Activated T-helper 1 cell treated with anti-CD3 and anti-CD28 coated beads, Interleukin-12 subunit alpha, Interleukin-12 subunit beta, Interleukin-2, Interleukin-4 antibody, amounts not matched to agents 30 ng/mL and 10 ng/mL and 1 ng/mL, durations not matched to agents 14 hours and 24 hours and 36 hours (primary cell): ENCODE measurements around the gene ORAI3. TPM values are rescaled to one million over a fixed set of nuclear protein-coding genes. Genes with fewer than 3 reads are reported as not detected.
A peak's percentile ranks its signal among the peaks of the same experiment; 100 is the strongest.

ENCODE experiments used
- DNase-seq: peaks from one replicate; pipeline ENCODE4 v3.0.0; 2021; ENCODE audit warnings: low spot score
- H3K27ac Mint-ChIP-seq: one replicate; pipeline ENCODE4 v1.8.0; 2021; ENCODE audit warnings: mild to moderate bottlenecking, mixed read lengths
- H3K27me3 Mint-ChIP-seq: one replicate; pipeline ENCODE4 v1.8.0; 2022; ENCODE audit warnings: mild to moderate bottlenecking, moderate library complexity, mixed read lengths; ENCODE audit not compliant: insufficient read depth
- H3K36me3 Mint-ChIP-seq: one replicate; pipeline ENCODE4 v1.8.0; 2021; ENCODE audit warnings: low read depth, mixed read lengths
- H3K4me1 Mint-ChIP-seq: one replicate; pipeline ENCODE4 v1.8.0; 2021; ENCODE audit warnings: low read depth, mixed read lengths
- H3K4me3 Mint-ChIP-seq: one replicate; pipeline ENCODE4 v1.8.0; 2021; ENCODE audit warnings: mild to moderate bottlenecking, moderate library complexity, mixed read lengths
- H3K9me3 Mint-ChIP-seq: one replicate; pipeline ENCODE4 v1.8.0; 2021; ENCODE audit warnings: mixed read lengths
- intact Hi-C: fragments of 100-400 bp; cut with micrococcal nuclease; formaldehyde crosslinking; loops from one replicate; pipeline ENCODE4 v1.15.1; 2024
- total RNA-seq: library from RNA; stranded (reverse); gene quantifications from 2 replicates; pipeline ENCODE4 v1.2.3, GENCODE V29; 2022

ORAI3 gene
- total RNA-seq, 1 donor from 2014 or later = 11.5 TPM

DNA sequence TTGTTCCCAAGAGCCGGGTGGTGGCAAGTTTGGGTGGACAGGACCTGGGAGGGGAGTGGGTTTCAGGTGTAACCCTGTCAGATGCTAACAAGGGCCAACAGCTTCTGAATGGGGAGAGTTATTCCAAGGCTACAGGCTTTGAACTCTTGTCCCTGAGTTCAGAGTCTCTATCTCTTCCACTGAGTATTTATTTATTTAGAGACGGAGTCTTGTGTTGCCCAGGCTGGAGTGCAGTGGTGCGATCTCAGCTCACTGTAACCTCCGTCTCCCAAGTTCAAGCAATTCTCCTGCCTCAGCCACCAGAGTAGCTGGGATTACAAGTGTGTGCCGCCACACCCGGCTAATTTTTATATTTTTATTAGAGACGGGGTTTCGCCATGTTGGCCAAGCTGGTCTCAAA, 6.1 kb downstream of the ORAI3 start:
- peaks cover 29% of the 10 kb centered on the region for H3K4me1 Mint-ChIP-seq
- H3K27me3 Mint-ChIP-seq = no peaks in the 10 kb centered on the region
- H3K4me3 Mint-ChIP-seq = no peak overlapping the region
- no peak for DNase-seq
- peaks cover 16% of the 10 kb centered on the region for H3K36me3 Mint-ChIP-seq
- no peak overlapping the region for H3K27ac Mint-ChIP-seq
- intact Hi-C loops = loop anchor here (10.0 kb wide), 1 partner anchor 490 kb away; the partner anchor contains the start of gene ZNF843
- H3K9me3 Mint-ChIP-seq = no peaks in the 10 kb centered on the region

DNA sequence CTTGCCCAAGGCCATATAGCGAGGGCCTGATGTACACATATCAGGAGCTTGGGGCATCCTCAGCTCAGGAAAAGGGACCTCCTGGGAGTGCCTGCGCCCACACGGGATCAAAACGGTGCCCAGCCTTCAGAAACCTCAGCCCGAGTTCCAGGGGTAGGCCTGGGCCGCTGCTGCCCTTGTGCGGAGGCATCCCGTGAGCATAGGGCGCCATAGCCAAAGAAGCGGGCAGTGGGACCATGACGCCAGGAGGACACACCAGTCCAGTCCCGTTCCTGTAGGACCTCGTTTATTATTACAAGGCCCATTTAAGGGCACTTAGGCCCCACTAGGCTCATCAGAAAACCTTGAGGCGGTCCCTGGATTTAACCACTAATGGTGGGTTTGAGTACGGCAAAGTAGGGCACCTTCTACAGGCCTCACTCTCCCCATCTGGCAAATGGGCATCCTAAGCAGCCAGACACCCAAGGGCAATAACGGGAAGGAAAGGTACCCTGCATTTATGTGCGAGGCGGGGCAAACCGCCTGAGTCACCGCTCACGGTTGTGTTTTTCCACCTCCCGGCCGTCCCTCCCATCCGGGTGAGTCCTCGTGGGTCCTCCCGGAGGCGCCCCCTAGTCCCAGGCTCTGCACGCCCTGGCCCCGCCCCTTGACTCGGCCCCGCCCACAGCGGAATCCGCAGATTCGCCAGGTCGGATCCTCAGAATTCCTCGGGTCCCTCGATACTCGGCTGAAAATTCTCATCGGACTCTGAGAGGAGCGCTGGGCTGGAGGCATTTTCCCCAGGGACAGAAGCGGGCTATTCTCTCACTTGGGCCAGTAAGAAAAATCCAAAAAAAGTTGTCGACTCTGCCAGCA, 8.0 kb downstream of the ORAI3 start:
- intact Hi-C loops = loop anchor here (1.0 to 10.0 kb wide), 14 partner anchors 8 to 488 kb away; partner anchors contain the start of genes FBRS, FUS, KAT8 and ORAI3
- DNase-seq = peak; percentile 80
- Mint-ChIP-seq H3K27ac (peak overlapping the region; percentile 97), H3K36me3 (peaks cover 30% of the 10 kb centered on the region), H3K27me3 (no peaks in the 10 kb centered on the region), H3K4me1 (peaks cover 28% of the 10 kb centered on the region), H3K4me3 (peak overlapping the region; percentile 96), H3K9me3 (no peaks in the 10 kb centered on the region)

DNA sequence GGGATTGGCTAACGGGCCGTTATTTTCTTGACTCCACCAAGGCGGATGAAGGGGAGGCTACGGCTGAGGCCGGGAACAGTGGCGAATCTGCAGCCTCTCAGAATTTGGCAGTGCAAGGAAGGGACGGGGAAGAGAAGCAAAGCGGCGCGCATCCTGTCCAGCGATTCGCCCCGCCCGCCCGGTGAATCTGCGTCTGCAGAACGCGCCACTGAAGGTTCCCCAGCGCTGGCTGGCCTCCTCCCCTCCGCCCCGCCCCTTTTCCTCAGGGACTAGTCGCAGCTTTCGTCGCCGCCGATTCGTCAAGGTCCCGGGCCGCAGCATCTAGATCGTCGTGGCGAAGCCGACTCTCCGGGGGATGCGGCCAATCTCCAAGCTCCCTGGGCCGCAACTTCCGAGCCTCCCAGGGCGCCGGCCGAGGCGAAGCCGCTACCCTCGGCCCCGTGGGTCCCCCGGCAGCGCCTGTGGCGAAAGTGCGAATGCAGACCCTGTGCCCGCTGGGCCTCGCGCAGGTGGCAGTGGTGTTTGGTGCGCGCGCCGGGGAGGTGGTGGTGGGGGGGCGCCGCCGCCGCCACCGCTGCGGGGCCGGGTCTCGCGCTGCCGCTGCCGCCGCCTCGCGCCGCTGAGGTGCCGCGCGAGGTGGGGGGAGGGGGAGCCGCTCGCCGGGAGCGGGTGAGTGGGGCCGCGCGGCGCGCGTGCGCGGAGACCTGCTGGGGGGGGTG, 8.7 kb downstream of the ORAI3 start, which contains the start of gene SETD1A:
Gene SETD1A, plus strand, starts transcription at position 299 of the 719 bp plus-strand sequence. CDS start 978 bp downstream, outside the sequence.
- Mint-ChIP-seq H3K27ac (peak within 1 kb of the TSS; percentile 97), H3K4me3 (peak within 1 kb of the TSS; percentile 96), H3K27me3 (no peaks in the 10 kb centered on the region), H3K9me3 (no peaks in the 10 kb centered on the region), H3K36me3 (peaks cover 30% of the 10 kb centered on the region), H3K4me1 (peaks cover 28% of the 10 kb centered on the region)
- DNase-seq = peak; percentile 93
- intact Hi-C loops = loop anchor here (1.0 to 10.0 kb wide), 14 partner anchors 8 to 487 kb away; partner anchors contain the start of genes FBRS, FUS, KAT8 and ORAI3

DNA sequence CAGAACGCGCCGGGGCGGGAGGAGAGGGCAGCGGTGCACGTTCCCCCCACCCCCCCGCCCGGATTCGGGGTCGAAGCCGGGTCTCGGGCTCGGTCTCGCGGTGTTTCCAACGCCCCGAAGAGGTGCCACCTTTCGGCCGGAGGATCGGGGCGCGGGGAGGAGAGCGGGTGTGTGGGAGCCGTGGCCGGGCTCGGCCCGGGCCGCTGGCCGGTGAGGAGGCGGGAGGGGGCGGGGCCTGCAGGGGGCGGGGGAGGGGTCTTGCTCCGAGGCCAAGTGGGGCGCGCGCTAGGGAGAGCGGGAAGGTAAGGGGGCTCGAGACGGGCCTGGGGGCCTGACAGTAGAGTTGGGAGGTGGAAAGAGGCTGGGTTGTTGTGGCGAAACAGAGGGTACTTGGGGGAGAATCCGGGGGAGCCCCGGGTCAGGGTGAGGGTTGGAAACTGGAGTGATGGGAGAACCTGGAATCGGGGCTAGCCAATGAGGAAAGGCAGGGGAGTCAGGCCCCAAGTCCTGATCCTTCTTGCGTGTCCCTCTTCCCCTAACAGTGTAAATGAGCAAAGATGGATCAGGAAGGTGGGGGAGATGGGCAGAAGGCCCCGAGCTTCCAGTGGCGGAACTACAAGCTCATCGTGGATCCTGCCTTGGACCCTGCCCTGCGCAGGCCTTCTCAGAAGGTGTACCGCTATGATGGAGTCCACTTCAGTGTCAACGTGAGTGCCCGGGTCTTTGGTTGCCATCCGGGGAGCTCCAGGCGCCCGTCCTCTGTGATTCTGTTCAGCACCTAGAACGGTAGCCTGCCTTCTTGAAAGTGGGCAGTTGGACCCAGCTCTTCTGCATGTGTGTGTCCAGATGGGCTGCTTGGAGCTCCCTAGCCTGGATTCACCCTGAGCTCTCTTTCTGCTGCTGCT, 9.6 kb downstream of the ORAI3 start:
- Mint-ChIP-seq H3K9me3 (no peaks in the 10 kb centered on the region), H3K4me1 (peaks cover 28% of the 10 kb centered on the region), H3K4me3 (peak overlapping the region; percentile 95), H3K27ac (peak overlapping the region; percentile 92), H3K36me3 (peaks cover 36% of the 10 kb centered on the region), H3K27me3 (no peaks in the 10 kb centered on the region)
- intact Hi-C loops = loop anchor here (10.0 kb wide), 1 partner anchor 486 kb away; the partner anchor contains the start of gene ZNF843
- no peak for DNase-seq

DNA sequence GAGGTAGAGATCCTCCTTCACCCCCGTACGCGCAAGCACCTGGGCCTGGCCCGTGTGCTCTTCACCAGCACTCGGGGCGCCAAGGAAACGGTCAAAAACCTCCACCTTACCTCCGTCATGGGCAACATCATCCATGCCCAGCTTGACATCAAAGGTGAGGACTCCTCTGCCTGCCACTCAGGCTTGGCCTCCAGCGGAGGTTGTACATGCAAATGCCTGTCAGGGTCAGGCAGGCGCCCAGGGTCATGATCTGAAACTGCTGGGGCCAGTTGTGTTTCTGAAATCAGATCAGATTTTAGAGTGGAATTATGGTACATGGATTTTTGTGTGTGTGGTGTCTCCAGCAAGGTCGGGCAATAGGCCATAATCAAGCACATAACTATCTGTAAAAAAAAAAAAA, 12.5 kb downstream of the ORAI3 start:
- no peak overlapping the region for H3K27ac Mint-ChIP-seq
- peaks cover 24% of the 10 kb centered on the region for H3K4me1 Mint-ChIP-seq
- H3K9me3 Mint-ChIP-seq = no peaks in the 10 kb centered on the region
- intact Hi-C loops = no loop called here
- DNase-seq = no peak
- H3K36me3 Mint-ChIP-seq = peaks cover 46% of the 10 kb centered on the region
- H3K4me3 Mint-ChIP-seq = peak overlapping the region; percentile 2
- no peaks in the 10 kb centered on the region for H3K27me3 Mint-ChIP-seq

DNA sequence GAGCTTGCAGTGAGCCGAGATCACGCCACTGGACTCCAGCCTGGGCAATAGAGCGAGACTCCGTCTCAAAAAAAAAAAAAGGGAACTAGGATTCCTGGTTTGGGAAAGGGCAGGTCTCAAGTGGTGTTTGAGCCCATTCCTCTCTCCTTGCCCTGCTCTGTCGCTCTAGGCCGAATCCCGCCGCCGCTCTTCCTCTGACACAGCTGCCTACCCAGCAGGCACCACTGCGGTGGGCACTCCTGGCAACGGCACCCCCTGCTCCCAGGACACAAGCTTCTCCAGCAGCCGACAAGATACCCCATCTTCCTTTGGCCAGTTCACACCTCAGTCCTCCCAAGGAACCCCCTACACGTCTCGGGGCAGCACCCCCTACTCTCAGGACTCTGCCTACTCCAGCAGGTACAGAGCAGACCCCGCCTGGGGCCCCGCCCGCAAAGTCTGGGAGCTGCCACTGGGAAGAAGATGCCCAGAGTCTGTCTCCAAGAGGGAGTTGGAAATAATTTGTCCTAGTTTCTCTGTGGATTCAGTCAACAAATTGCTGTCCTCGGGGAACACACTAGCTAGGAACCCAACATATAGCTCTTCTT, 15.2 kb downstream of the ORAI3 start:
- Mint-ChIP-seq H3K36me3 (peaks cover 56% of the 10 kb centered on the region), H3K27me3 (no peaks in the 10 kb centered on the region), H3K27ac (no peak overlapping the region), H3K4me3 (no peak overlapping the region), H3K9me3 (no peaks in the 10 kb centered on the region), H3K4me1 (peaks cover 14% of the 10 kb centered on the region)
- intact Hi-C loops = no loop called here
- DNase-seq = no peak

DNA sequence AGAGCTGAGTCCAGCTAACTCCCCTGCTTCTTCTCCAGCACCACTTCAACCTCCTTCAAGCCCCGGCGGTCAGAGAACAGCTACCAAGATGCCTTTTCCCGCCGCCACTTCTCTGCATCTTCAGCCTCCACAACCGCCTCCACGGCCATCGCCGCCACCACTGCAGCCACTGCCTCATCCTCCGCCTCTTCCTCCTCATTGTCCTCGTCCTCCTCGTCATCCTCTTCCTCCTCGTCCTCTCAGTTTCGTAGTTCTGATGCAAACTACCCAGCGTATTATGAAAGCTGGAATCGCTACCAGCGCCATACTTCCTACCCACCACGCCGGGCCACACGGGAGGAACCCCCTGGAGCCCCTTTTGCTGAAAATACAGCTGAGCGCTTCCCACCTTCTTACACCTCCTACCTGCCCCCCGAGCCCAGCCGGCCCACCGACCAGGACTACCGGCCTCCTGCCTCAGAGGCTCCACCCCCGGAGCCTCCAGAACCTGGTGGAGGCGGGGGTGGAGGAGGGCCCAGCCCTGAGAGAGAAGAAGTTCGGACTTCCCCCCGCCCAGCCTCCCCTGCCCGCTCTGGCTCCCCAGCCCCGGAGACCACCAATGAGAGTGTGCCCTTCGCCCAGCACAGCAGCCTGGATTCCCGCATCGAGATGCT, 15.8 kb downstream of the ORAI3 start:
- H3K27me3 Mint-ChIP-seq = no peaks in the 10 kb centered on the region
- no peaks in the 10 kb centered on the region for H3K9me3 Mint-ChIP-seq
- intact Hi-C loops = no loop called here
- H3K4me3 Mint-ChIP-seq = no peak overlapping the region
- peaks cover 7% of the 10 kb centered on the region for H3K4me1 Mint-ChIP-seq
- DNase-seq = no peak
- H3K27ac Mint-ChIP-seq = no peak overlapping the region
- peaks cover 51% of the 10 kb centered on the region for H3K36me3 Mint-ChIP-seq

DNA sequence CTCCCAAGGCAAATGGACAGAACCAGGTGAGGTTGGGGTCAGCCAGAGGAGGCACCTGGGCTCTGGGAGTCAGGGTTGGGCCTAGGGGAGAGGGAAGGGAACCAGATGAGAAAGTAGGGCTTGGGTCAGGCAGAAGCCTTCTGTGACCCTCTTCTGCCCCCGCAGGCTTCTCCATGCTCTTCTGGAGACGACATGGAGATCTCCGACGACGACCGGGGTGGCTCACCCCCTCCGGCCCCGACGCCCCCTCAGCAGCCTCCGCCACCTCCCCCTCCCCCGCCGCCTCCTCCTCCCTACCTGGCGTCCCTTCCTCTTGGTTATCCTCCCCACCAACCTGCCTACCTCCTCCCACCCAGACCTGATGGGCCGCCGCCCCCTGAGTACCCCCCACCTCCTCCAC, 16.6 kb downstream of the ORAI3 start:
- intact Hi-C loops = no loop called here
- Mint-ChIP-seq H3K9me3 (no peaks in the 10 kb centered on the region), H3K36me3 (peaks cover 45% of the 10 kb centered on the region), H3K4me3 (no peak overlapping the region), H3K27ac (no peak overlapping the region), H3K27me3 (no peaks in the 10 kb centered on the region), H3K4me1 (no peaks in the 10 kb centered on the region)
- no peak for DNase-seq

DNA sequence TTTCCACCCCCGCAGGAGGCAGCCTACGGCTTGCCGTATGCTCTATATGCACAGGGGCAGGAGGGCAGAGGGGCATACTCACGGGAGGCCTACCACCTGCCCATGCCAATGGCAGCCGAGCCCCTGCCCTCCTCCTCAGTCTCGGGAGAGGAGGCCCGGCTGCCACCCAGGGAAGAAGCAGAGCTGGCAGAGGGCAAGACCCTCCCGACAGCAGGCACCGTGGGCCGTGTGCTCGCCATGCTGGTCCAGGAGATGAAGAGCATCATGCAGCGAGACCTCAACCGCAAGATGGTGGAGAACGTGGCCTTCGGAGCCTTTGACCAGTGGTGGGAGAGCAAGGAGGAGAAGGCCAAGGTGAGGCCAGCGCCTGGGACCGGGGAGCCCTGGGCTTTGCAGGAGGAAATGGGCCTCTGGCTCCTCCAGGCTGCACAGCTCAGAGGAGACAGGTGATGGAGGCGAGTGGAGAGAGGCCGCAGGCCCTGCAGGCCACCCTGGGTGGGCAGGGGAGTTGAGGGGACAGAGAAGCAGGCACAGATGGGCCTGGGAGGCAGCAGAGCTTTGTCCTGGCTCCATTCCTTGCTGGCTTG, 17.3 kb downstream of the ORAI3 start:
- Mint-ChIP-seq H3K4me3 (no peak overlapping the region), H3K9me3 (no peaks in the 10 kb centered on the region), H3K27me3 (no peaks in the 10 kb centered on the region), H3K4me1 (no peaks in the 10 kb centered on the region), H3K36me3 (peaks cover 48% of the 10 kb centered on the region), H3K27ac (no peak overlapping the region)
- no peak for DNase-seq
- intact Hi-C loops = no loop called here

DNA sequence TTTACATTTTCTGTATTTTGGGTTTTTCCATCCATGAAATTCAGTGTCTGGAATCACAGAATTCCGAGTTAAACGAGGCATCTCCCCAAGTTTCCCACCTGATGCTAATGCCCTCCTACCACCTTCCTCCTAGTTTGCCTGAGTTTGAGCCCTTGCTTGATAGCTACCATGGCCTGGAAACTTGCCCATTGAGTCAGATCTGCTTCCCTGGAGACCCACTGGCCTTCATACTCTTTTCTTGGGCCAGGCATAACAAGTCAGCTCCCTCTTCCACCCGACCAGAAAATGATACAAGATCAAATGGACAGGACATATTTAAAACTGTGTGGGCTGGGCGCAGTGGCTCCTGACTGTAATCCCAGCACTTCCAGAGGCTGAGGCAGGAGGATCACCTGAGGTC, 18.9 kb downstream of the ORAI3 start:
- no peaks in the 10 kb centered on the region for H3K4me1 Mint-ChIP-seq
- H3K27me3 Mint-ChIP-seq = no peaks in the 10 kb centered on the region
- no peak overlapping the region for H3K4me3 Mint-ChIP-seq
- no peak for DNase-seq
- no peak overlapping the region for H3K27ac Mint-ChIP-seq
- peaks cover 53% of the 10 kb centered on the region for H3K36me3 Mint-ChIP-seq
- H3K9me3 Mint-ChIP-seq = no peaks in the 10 kb centered on the region
- intact Hi-C loops = no loop called here

DNA sequence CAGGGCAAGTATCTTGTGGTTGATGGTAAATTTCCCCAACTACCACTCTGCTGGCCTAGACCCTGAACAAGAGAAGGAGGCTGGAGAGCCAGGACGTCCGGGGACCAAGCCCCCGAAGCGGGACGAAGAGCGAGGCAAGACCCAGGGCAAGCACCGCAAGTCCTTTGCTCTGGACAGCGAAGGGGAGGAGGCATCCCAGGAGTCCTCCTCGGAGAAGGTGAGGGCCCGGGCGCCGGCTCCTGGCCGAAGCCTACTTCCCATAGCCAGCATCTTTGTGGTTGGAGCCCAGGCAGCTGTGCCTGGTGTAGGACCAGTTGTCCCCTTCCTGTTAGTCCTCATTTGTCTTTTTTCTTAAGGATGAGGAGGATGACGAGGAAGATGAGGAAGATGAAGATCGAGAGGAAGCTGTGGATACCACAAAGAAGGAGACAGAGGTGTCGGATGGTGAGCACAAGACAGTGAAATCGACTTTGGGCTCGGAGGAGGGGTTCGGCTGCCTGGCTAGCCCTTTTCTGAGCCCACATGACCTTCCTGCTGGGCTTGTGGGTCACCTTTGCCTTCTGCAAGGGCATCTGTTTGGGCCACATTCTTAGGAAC, 20.5 kb downstream of the ORAI3 start:
- Mint-ChIP-seq H3K27me3 (no peaks in the 10 kb centered on the region), H3K4me1 (no peaks in the 10 kb centered on the region), H3K27ac (no peak overlapping the region), H3K9me3 (no peaks in the 10 kb centered on the region), H3K4me3 (no peak overlapping the region), H3K36me3 (peaks cover 56% of the 10 kb centered on the region)
- DNase-seq = no peak
- intact Hi-C loops = no loop called here
